DND-41 (cell line): ENCODE measurements around the gene ASB8.

ENCODE experiments used
- EZH2 ChIP-seq: IDR thresholded peaks from 3 replicates; pipeline ENCODE4 v1.6.1; 2012; ENCODE audit warnings: borderline replicate concordance, low read depth, mild to moderate bottlenecking, moderate library complexity, low read length, inconsistent platforms; ENCODE audit not compliant: severe bottlenecking
- TF ChIP-seq, protein P1 (sequence below): IDR thresholded peaks from 2 replicates; pipeline ENCODE4 v1.5.1; 2012; ENCODE audit warnings: borderline replicate concordance, low read length, moderate library complexity, mild to moderate bottlenecking; ENCODE audit not compliant: poor library complexity, severe bottlenecking; ENCODE audit errors: extremely low read depth

DNA sequence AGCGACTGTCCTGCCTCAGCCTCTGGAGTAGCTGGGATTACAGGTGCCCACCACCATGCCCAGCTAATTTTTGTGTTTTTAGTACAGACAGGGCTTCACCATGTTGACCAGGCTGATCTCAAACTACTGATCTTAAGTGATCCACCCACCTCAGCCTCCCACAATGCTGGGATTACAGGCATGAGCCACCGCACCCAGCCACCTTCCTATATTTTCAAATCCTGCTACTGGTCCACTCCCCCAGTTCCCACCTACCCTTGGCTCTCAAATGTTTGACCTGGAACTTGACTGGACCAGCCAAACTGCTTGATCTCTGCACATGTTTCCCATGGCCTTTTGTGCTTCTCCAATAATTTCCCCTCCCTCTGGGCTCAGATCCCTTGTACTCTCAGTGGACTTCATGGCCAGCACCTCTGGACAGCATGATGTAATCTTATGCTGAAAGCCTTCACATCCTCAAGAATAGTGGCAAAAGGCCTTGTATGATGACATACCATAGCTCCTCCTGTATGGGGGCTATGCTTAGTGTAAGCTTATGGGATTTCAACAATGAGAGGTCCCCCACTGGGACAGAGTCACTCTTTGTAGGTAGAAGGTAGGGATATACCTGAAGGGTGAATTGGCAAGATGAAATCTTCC lies 23.7 kb upstream of the ASB8 start:
- TF ChIP-seq, protein P1, sequence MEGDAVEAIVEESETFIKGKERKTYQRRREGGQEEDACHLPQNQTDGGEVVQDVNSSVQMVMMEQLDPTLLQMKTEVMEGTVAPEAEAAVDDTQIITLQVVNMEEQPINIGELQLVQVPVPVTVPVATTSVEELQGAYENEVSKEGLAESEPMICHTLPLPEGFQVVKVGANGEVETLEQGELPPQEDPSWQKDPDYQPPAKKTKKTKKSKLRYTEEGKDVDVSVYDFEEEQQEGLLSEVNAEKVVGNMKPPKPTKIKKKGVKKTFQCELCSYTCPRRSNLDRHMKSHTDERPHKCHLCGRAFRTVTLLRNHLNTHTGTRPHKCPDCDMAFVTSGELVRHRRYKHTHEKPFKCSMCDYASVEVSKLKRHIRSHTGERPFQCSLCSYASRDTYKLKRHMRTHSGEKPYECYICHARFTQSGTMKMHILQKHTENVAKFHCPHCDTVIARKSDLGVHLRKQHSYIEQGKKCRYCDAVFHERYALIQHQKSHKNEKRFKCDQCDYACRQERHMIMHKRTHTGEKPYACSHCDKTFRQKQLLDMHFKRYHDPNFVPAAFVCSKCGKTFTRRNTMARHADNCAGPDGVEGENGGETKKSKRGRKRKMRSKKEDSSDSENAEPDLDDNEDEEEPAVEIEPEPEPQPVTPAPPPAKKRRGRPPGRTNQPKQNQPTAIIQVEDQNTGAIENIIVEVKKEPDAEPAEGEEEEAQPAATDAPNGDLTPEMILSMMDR = no peak
- no peak for TF ChIP-seq EZH2
